Keratinocyte (primary cell): Measurements from ENCODE around the gene RFTN1.

Experiments
- EZH2 ChIP-seq: IDR thresholded peaks from one replicate; pipeline ENCODE4 v1.6.1; 2012; ENCODE audit warnings: inconsistent platforms, mild to moderate bottlenecking, low read length, moderate library complexity
- TF ChIP-seq, protein P1 (sequence below), 3 experiments: IDR thresholded peaks in 1 of 3; conservative IDR thresholded peaks in 1 of 3; optimal IDR thresholded peaks in 1 of 3; 2 replicates in 2 of 3; 3 replicates in 1 of 3; pipeline versions ENCODE3 to v1.5.1; 2011; ENCODE audit warnings: low read length in 3 of 3, mild to moderate bottlenecking in 3 of 3, moderate library complexity in 2 of 3, control low read depth in 1 of 3, inconsistent platforms in 1 of 3; ENCODE audit not compliant: insufficient read depth in 2 of 3; ENCODE audit errors: extremely low read depth in 1 of 3

GRCh38 chr3:16329036-16329825, 184.3 kb downstream of the RFTN1 start:
- TF ChIP-seq, protein P1, sequence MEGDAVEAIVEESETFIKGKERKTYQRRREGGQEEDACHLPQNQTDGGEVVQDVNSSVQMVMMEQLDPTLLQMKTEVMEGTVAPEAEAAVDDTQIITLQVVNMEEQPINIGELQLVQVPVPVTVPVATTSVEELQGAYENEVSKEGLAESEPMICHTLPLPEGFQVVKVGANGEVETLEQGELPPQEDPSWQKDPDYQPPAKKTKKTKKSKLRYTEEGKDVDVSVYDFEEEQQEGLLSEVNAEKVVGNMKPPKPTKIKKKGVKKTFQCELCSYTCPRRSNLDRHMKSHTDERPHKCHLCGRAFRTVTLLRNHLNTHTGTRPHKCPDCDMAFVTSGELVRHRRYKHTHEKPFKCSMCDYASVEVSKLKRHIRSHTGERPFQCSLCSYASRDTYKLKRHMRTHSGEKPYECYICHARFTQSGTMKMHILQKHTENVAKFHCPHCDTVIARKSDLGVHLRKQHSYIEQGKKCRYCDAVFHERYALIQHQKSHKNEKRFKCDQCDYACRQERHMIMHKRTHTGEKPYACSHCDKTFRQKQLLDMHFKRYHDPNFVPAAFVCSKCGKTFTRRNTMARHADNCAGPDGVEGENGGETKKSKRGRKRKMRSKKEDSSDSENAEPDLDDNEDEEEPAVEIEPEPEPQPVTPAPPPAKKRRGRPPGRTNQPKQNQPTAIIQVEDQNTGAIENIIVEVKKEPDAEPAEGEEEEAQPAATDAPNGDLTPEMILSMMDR (optimal IDR thresholded peaks at IDR 0.05 in 1 of 3, IDR thresholded peaks at IDR 0.05 in 1 of 3, conservative IDR thresholded peaks at IDR 0.05 in 1 of 3; ENCODE audit: extremely low read depth in 1 of 3, insufficient read depth in 2 of 3, low read length in 3 of 3), result no peak
- TF ChIP-seq EZH2, result no peak
